Testis (tissue), 2 donors: ENCODE measurements around the gene STARD13.

Experiments
- CTCF ChIP-seq, 3 experiments: fragments of 450-650 bp in 2 of 3; fragments of 200-600 bp in 1 of 3; sonication (generic) in 1 of 3; IDR thresholded peaks; one replicate each; pipeline ENCODE4 v1.5.1; 2016 to 2019; ENCODE audit warnings: antibody characterized with exemption in 3 of 3, mild to moderate bottlenecking in 2 of 3, moderate library complexity in 1 of 3
- POLR2A ChIP-seq: fragments of 450-650 bp; IDR thresholded peaks from one replicate; pipeline ENCODE4 v1.6.1; 2017; ENCODE audit warnings: antibody characterized with exemption, mild to moderate bottlenecking, moderate library complexity

DNA sequence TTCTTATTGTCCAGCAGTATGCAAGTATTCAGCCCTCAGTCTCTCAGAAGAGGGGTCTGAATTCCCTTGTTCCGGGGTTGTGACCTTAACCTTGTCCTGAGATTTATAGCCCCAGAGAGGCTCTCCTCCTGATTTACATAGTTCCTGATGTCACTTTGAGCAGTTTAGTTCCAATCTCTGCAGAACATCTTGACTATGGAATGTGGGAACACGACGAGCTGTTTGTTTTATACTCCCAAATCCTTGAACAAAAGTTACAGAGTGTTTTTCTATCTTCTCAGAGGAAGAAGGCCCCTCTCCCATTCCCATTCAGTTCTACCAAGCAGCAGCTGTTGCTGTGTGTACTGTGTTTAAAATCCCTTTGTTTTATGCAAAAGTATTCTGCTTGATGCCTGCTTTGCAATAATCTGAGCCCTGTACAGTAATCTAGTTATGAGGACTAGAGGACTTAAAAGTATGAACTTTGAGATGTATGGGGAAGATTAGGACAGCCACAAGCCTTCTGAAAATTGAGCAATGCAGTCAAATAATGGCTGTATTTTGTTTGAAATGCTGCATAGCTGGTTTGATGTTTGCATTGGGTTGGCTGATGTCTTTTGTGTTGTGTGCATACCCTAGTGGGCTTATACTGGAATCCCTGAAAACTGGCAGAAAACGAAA, 194.7 kb downstream of the STARD13 start:
- TF ChIP-seq POLR2A (no peak), CTCF (IDR thresholded peaks at IDR 0.05) (no peak)
